ENCODE data around the gene ABCD2.
"Not testable (repeated sequence)": the region's sequence is repeated elsewhere in the genome, so short reads cannot be mapped to it uniquely, and the experiment has no call there.

Gene ABCD2

GRCh38 chr12:39613525-39613924, 6.1 kb downstream of the ABCD2 start:
- in situ Hi-C loops (cut with MboI; ENCODE audit: low sequenced_read_pairs) = no loop called here

- in situ Hi-C loops (cut with MboI; ENCODE audit: low sequenced_read_pairs) = no loop called here
Measured at GRCh38 chr12:39612250-39612649, 7.4 kb downstream of the ABCD2 start.

GRCh38 chr12:39611818-39612217, 7.8 kb downstream of the ABCD2 start:
- in situ Hi-C loops (cut with MboI; ENCODE audit: low sequenced_read_pairs) = no loop called here

GRCh38 chr12:39610436-39611025, 9.1 kb downstream of the ABCD2 start:
- in situ Hi-C loops (cut with MboI; ENCODE audit: low sequenced_read_pairs) = no loop called here

GRCh38 chr12:39606712-39607423, 12.7 kb downstream of the ABCD2 start:
- in situ Hi-C loops (cut with MboI; ENCODE audit: low sequenced_read_pairs) = no loop called here

GRCh38 chr12:39605996-39606395, 13.6 kb downstream of the ABCD2 start:
- in situ Hi-C loops (cut with MboI; ENCODE audit: low sequenced_read_pairs) = no loop called here

- in situ Hi-C loops (cut with MboI; ENCODE audit: low sequenced_read_pairs) = no loop called here
Measured at GRCh38 chr12:39605501-39605900, 14.1 kb downstream of the ABCD2 start.

GRCh38 chr12:39603065-39603464, 16.5 kb downstream of the ABCD2 start:
- in situ Hi-C loops (cut with MboI; ENCODE audit: low sequenced_read_pairs) = no loop called here

- in situ Hi-C loops (cut with MboI; ENCODE audit: low sequenced_read_pairs) = not testable (repeated sequence)
Measured at GRCh38 chr12:39601951-39602350, 17.7 kb downstream of the ABCD2 start.

- in situ Hi-C loops (cut with MboI; ENCODE audit: low sequenced_read_pairs) = no loop called here
Measured at GRCh38 chr12:39595928-39596327, 23.7 kb downstream of the ABCD2 start.

GRCh38 chr12:39592295-39592694, 27.3 kb downstream of the ABCD2 start:
- in situ Hi-C loops (cut with MboI; ENCODE audit: low sequenced_read_pairs) = no loop called here

GRCh38 chr12:39588348-39588747, 31.3 kb downstream of the ABCD2 start:
- in situ Hi-C loops (cut with MboI; ENCODE audit: low sequenced_read_pairs) = no loop called here

- in situ Hi-C loops (cut with MboI; ENCODE audit: low sequenced_read_pairs) = no loop called here
Measured at GRCh38 chr12:39587225-39587624, 32.4 kb downstream of the ABCD2 start.

GRCh38 chr12:39586816-39587215, 32.8 kb downstream of the ABCD2 start:
- in situ Hi-C loops (cut with MboI; ENCODE audit: low sequenced_read_pairs) = no loop called here

GRCh38 chr12:39581592-39581991, 38.0 kb downstream of the ABCD2 start:
- in situ Hi-C loops (cut with MboI; ENCODE audit: low sequenced_read_pairs) = no loop called here

- in situ Hi-C loops (cut with MboI; ENCODE audit: low sequenced_read_pairs) = no loop called here
Measured at GRCh38 chr12:39575498-39575875, 44.1 kb downstream of the ABCD2 start.

- in situ Hi-C loops (cut with MboI; ENCODE audit: low sequenced_read_pairs) = no loop called here
Measured at GRCh38 chr12:39574785-39575497, 44.7 kb downstream of the ABCD2 start.

GRCh38 chr12:39574378-39574777, 45.2 kb downstream of the ABCD2 start:
- in situ Hi-C loops (cut with MboI; ENCODE audit: low sequenced_read_pairs) = no loop called here

GRCh38 chr12:39573971-39574370, 45.6 kb downstream of the ABCD2 start:
- in situ Hi-C loops (cut with MboI; ENCODE audit: low sequenced_read_pairs) = no loop called here

GRCh38 chr12:39572551-39572950, 47.1 kb downstream of the ABCD2 start:
- in situ Hi-C loops (cut with MboI; ENCODE audit: low sequenced_read_pairs) = no loop called here

- in situ Hi-C loops (cut with MboI; ENCODE audit: low sequenced_read_pairs) = no loop called here
Measured at GRCh38 chr12:39571351-39571750, 48.3 kb downstream of the ABCD2 start.

- in situ Hi-C loops (cut with MboI; ENCODE audit: low sequenced_read_pairs) = no loop called here
Measured at GRCh38 chr12:39553476-39553875, 66.1 kb downstream of the ABCD2 start.

Measured in HL-60/S4 treated with retinoic acid at 250 ng/mL for 4 days and 3 days (cell line).